Breast epithelium (tissue), 4 donors: ENCODE data around the gene RIPOR3. TPM values are rescaled to one million over a fixed set of nuclear protein-coding genes. Genes with fewer than 3 reads are reported as not detected.

Experiments
- DNase-seq, 2 donors: peaks; one replicate each; pipeline ENCODE4 v3.0.0-alpha.2; 2019; ENCODE audit warnings: low spot score in 2 of 2
- H3K27ac ChIP-seq, 2 donors: fragments of 200-600 bp; sonication (generic) in 1 of 2; one replicate each; pipeline ENCODE4 v1.5.1; 2016 to 2019; ENCODE audit warnings: mild to moderate bottlenecking in 1 of 2
- H3K27me3 ChIP-seq, 2 donors: fragments of 200-600 bp; sonication (generic) in 1 of 2; one replicate each; pipeline versions ENCODE4 v1.5.1 to v1.6.0; 2017 to 2019; ENCODE audit warnings: control low read depth in 1 of 2, mild to moderate bottlenecking in 1 of 2
- H3K36me3 ChIP-seq: fragments of 200-600 bp; one replicate; pipeline ENCODE4 v1.5.1; 2019
- H3K4me1 ChIP-seq, 2 donors: fragments of 200-600 bp; sonication (generic); one replicate each; pipeline ENCODE4 v1.5.1; 2016 to 2019; ENCODE audit warnings: control low read depth in 1 of 2
- H3K4me3 ChIP-seq, 3 donors: fragments of 200-600 bp; sonication (generic); 1 replicate in 2 of 3; 2 replicates in 1 of 3; pipeline ENCODE4 v1.5.1; 2016 to 2019; ENCODE audit warnings: mild to moderate bottlenecking in 3 of 3, moderate library complexity in 2 of 3
- H3K9me3 ChIP-seq, 2 donors: fragments of 200-600 bp; sonication (generic) in 1 of 2; one replicate each; pipeline ENCODE4 v1.5.1; 2016 to 2019; ENCODE audit warnings: control low read depth in 1 of 2
- POLR2A ChIP-seq: fragments of 450-650 bp; IDR thresholded peaks from one replicate; pipeline ENCODE4 v1.6.1; 2016; ENCODE audit warnings: antibody characterized with exemption, mild to moderate bottlenecking, moderate library complexity
- POLR2AphosphoS5 ChIP-seq, 3 donors: sonication (generic); formaldehyde crosslinking; IDR thresholded peaks; one replicate each; pipeline ENCODE4 v1.6.1; 2017; ENCODE audit warnings: antibody characterized with exemption in 3 of 3
- intact Hi-C: fragments of 100-400 bp; cut with DNase I; formaldehyde crosslinking; loops from one replicate; pipeline ENCODE4 v1.15.1; 2023; ENCODE audit warnings: low total_unique reads
- total RNA-seq, 3 donors: library from RNA; depleted of rRNA; stranded (reverse); fragments of >200 nt; gene quantifications; one replicate each; pipeline ENCODE4 v1.1.0, GENCODE V29; 2016
- TF ChIP-seq, protein P1 (sequence below), 3 donors: fragments of 450-650 bp; IDR thresholded peaks; one replicate each; pipeline ENCODE4 v1.5.1; 2016 to 2017; ENCODE audit warnings: antibody characterized with exemption in 3 of 3, mild to moderate bottlenecking in 3 of 3, moderate library complexity in 3 of 3

The RIPOR3 gene
- total RNA-seq, 3 donors from 2014 or later = 4.5 to 35.5 (median 26.9) TPM

DNA sequence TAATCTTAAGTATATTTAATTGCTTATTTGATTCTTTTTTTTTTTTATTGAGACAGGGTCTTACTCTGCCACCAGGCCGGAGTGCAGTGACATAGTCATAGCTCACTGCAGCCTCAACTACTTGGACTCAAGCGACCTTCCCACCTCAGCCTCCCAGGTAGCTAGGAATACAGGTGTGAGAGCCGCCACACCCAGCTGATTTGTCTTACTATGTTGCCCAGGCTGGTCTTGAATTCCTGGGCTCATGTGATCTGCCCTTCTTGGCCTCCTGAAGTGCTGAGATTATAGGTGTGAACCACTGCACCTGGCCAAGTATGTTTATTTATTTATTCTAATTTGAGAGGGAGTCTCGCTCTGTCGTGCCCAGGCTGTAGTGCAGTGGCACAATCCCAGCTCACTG is 142.9 kb downstream of the RIPOR3 start:
- TF ChIP-seq POLR2AphosphoS5 (IDR thresholded peaks at IDR 0.05) = no peak
- no peak for TF ChIP-seq POLR2A
- TF ChIP-seq, protein P1, sequence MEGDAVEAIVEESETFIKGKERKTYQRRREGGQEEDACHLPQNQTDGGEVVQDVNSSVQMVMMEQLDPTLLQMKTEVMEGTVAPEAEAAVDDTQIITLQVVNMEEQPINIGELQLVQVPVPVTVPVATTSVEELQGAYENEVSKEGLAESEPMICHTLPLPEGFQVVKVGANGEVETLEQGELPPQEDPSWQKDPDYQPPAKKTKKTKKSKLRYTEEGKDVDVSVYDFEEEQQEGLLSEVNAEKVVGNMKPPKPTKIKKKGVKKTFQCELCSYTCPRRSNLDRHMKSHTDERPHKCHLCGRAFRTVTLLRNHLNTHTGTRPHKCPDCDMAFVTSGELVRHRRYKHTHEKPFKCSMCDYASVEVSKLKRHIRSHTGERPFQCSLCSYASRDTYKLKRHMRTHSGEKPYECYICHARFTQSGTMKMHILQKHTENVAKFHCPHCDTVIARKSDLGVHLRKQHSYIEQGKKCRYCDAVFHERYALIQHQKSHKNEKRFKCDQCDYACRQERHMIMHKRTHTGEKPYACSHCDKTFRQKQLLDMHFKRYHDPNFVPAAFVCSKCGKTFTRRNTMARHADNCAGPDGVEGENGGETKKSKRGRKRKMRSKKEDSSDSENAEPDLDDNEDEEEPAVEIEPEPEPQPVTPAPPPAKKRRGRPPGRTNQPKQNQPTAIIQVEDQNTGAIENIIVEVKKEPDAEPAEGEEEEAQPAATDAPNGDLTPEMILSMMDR (IDR thresholded peaks at IDR 0.05) = no peak
- H3K27me3 ChIP-seq = no peaks in the 10 kb centered on the region
- H3K36me3 ChIP-seq = no peaks in the 10 kb centered on the region
- intact Hi-C loops = no loop called here
- H3K4me1 ChIP-seq = no peaks in the 10 kb centered on the region
- no peaks in the 10 kb centered on the region for H3K9me3 ChIP-seq
- H3K27ac ChIP-seq = no peak overlapping the region
- H3K4me3 ChIP-seq = no peak overlapping the region
- no peak for DNase-seq

DNA sequence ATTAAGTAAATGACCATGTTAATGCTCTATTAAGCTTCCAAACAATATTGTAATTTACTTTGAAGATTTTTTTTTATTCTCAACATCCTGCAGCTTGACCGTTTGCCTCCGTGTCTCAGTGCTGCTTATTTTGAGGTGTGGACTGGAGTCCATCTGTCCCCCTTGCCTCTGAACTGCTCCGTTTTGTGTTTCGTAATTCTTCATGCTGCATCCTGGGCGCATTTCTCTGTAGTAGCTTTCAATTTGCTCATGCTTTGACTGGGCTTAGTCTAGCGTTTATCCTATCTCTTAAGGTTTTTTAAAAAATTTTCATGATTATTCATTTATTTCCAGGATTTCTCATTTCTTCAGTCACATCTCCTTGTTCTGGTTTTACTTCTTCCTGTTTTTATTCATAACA is 143.4 kb downstream of the RIPOR3 start:
- no peaks in the 10 kb centered on the region for H3K4me1 ChIP-seq

DNA sequence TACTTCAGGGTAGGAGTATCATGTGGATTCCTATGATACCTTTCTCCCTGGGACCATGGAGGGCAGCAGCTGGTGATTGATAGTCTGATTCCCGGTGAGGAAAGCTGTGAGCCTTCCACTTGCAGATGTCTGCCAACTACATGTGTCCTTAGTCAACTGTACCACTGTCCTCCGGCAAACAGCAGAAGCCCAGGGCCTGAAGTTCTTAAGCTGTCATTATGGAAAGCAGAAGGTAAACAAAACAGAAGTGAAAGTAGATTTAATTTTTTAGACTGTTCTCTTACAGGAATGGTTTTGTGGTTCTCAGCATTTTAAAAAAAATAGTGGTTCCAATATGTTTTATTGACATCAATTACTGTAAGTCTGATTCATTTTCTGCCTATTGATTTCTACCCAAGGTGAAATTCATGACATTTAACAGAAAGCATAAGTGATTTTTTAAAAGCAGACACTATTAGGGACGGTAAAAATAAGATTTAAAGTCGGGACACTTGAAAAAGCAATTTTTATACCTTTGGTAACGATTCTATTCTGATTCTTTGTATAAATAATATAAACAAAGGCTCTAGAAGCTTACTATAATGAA is 144.5 kb downstream of the RIPOR3 start:
- H3K36me3 ChIP-seq = no peaks in the 10 kb centered on the region
- no peak for DNase-seq
- no peak overlapping the region for H3K27ac ChIP-seq
- H3K4me3 ChIP-seq = no peak overlapping the region
- intact Hi-C loops = no loop called here
- no peaks in the 10 kb centered on the region for H3K27me3 ChIP-seq
- no peaks in the 10 kb centered on the region for H3K4me1 ChIP-seq
- no peaks in the 10 kb centered on the region for H3K9me3 ChIP-seq
- TF ChIP-seq, protein P1 (IDR thresholded peaks at IDR 0.05) = no peak
- no peak for TF ChIP-seq POLR2A
- TF ChIP-seq POLR2AphosphoS5 (IDR thresholded peaks at IDR 0.05) = no peak

More for the DNA sequence above, 143.4 kb downstream of the RIPOR3 start:
- H3K4me3 ChIP-seq = no peak overlapping the region
- H3K27me3 ChIP-seq = no peaks in the 10 kb centered on the region
- TF ChIP-seq, protein P1 (IDR thresholded peaks at IDR 0.05) = no peak
- DNase-seq = no peak
- H3K36me3 ChIP-seq = no peaks in the 10 kb centered on the region
- no peak overlapping the region for H3K27ac ChIP-seq
- H3K9me3 ChIP-seq = no peaks in the 10 kb centered on the region
- intact Hi-C loops = no loop called here

DNA sequence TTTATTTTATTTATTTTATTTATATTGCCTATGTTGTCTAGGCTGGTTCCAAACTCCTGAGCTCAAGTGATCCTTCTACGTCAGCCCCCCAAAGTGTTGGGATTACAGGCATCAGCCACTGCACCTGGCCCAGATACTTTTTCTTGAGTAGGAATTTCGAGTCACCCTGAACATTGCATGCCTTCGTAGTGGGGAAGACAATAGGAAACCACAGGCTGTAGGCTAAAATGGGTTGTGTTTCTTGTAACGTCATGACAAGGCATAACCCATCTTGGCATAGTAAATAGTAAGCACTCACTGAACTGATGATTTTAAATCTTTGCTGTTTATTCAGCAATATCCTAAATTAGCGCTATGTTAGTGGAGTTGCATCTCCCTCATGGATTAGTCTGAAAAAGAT is 146.2 kb downstream of the RIPOR3 start:
- Histone ChIP-seq H3K4me3 (no peak overlapping the region), H3K27me3 (no peaks in the 10 kb centered on the region), H3K36me3 (no peaks in the 10 kb centered on the region), H3K9me3 (no peaks in the 10 kb centered on the region), H3K27ac (no peak overlapping the region), H3K4me1 (no peaks in the 10 kb centered on the region)
- intact Hi-C loops = no loop called here
- no peak for DNase-seq
- TF ChIP-seq POLR2A (no peak), POLR2AphosphoS5 (IDR thresholded peaks at IDR 0.05) (no peak)
- TF ChIP-seq, protein P1 (IDR thresholded peaks at IDR 0.05) = no peak

DNA sequence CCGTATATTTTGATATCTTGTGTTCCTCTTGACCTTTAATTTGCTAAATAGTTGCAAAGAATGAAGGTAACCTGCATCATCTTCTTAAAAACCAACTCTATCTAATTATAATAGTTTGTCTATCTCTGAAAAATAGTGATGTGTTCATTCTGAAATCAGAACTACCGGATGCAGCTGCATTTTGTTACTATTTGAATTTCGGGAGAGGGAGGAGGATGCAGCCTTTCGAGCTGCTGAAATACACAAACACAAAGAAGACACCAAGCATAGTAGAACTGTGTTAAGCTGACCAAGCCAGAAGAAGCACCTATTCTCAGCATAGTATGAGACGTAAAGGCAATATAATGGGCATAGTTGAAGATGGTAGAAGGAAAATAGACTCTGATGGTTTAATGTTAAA is 148.0 kb downstream of the RIPOR3 start:
- no peak for DNase-seq
- intact Hi-C loops = no loop called here
- Histone ChIP-seq H3K4me3 (no peak overlapping the region), H3K27me3 (no peaks in the 10 kb centered on the region), H3K9me3 (no peaks in the 10 kb centered on the region), H3K4me1 (no peaks in the 10 kb centered on the region), H3K36me3 (no peaks in the 10 kb centered on the region), H3K27ac (no peak overlapping the region)
- no peak for TF ChIP-seq POLR2AphosphoS5 (IDR thresholded peaks at IDR 0.05)
- TF ChIP-seq, protein P1 (IDR thresholded peaks at IDR 0.05) = no peak
- no peak for TF ChIP-seq POLR2A
